Stimulated activated CD8-positive, alpha-beta memory T cell treated with anti-CD3 and anti-CD28 coated beads, Interleukin-15, amount 100 ng/mL, for 1 hour (primary cell): ENCODE results near the gene TPRG1.

ENCODE experiments used
- DNase-seq: peaks from one replicate; pipeline ENCODE4 v3.0.0-alpha.2; 2020; ENCODE audit warnings: low read depth

Gene TPRG1

DNA sequence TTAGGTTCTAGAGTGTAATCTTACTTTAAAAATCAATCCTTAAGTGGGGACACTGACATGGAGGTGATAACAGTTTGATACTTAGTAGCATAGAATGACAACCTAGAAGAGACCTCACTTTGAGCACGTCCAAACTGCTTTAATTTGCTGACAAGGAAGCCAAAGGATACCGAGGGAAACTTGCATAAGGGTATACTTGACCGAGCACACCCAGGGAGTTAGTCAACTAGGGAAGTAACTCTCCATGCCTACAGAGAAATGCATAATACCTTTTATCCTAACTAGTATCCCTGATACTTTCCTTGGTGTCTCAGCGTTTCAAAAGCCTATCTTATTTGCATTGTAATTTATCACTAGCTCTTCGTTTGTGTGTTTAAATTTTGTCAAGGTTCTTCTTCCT lies 5.5 kb upstream of the TPRG1 start:
- no peak for DNase-seq

DNA sequence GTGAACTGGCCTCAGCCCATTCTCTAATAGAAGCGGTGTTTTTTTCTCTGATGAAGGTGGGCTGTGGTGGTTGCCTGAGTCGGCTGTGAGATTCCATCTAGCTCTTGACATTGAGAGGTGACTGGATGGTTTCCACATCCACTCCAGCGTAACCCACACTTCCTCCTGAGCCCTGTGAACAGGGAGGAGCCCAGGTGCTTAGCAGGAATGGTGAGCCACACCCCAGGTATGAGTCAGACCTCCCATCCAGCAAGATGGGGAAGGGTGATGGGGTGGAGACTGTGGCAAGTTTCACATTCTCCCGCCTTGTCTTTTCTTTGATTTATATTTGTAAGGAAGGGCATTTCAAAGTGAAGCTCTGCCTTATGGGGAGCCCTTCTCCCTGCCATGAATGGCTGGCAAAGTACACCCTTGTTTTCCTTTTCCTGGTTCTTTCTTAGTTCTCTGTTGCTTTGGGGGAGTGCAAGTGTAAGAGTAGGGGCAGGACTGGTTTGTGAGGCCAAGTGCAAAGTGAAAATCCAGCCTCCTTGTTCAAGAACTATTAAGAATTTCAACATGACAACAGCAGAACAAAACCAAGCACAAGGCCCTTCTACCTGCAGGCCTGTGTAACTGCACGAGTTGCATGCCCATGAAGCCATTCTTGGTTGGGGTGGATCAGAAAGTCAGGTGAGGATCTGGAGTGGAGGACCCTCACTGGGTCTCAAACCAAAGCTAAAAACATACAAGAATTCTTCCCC lies 4.6 kb upstream of the TPRG1 start:
- no peak for DNase-seq

GRCh38 chr3:189168711-189169110 lies 3.1 kb upstream of the TPRG1 start:
- DNase-seq = no peak

- no peak for DNase-seq
Observed at GRCh38 chr3:189169728-189170127, 2.0 kb upstream of the TPRG1 start.

- DNase-seq = no peak
Observed at GRCh38 chr3:189170559-189170958, 1.2 kb upstream of the TPRG1 start.

- DNase-seq = no peak
Observed at GRCh38 chr3:189172668-189173419, 1.1 kb downstream of the TPRG1 start.

GRCh38 chr3:189184566-189184965 lies 12.8 kb downstream of the TPRG1 start:
- no peak for DNase-seq

GRCh38 chr3:189186101-189186500 lies 14.3 kb downstream of the TPRG1 start:
- DNase-seq = no peak

- DNase-seq = no peak
Observed at GRCh38 chr3:189188466-189188865, 16.7 kb downstream of the TPRG1 start.

- DNase-seq = no peak
Observed at GRCh38 chr3:189192725-189193124, 21.0 kb downstream of the TPRG1 start.

DNA sequence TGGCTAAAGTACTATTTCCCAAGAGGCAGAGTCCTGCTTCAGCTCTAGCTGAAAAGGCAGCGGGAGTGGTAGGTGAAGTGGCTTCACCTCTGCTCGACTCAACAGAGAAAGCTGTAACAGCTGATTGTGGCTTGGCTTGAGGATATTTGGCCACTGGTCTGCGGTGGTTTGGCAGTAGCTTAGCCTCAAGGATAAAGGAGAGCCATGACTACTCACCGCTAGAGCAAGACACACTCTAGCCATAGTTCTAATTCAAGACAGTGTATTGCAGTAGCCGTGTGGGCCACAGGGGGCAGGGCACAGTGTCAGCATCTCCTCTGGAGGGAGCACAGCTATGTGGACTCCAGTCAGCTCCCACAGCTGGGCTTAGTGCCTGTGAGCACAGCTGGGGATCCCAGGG lies 23.5 kb downstream of the TPRG1 start:
- no peak for DNase-seq

DNA sequence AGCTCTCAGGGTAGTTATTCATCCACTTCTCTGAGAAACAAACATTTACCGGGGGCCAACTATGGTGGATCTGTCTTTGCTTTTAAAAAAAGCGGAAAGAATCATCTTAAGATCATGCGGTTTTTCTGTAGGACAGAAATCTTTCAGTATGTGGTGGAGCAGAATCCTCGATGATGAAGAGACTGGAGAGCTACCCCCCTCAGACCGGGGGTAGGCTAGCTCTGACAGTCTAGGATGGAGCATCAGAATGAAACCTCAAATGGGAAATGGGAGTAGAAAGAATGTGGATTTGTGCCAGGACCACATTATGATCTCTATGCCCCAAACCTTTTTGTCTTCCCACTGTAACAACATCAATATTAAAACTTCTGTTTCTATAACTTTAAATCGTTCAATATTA lies 30.3 kb downstream of the TPRG1 start:
- DNase-seq = no peak

DNA sequence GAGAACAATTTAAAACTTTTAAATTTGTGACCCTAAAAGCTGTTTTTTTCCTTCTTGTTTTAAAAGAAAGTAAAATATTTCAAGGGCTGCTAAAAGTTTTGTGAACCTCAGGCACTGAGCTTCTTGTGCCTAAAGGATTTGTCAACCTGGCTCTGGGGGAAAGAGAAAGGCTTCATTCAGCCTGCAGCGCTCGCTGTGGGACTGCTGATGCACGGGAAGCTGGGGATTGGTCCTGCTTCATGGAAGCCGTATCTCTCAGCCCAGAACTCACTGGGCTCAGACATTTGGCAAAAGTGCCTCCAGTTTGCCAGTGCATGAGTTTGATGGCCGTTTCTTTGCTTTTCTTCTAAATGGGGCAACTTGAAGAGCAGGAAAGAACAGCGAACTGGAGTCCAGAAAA lies 30.8 kb downstream of the TPRG1 start:
- DNase-seq = no peak

DNA sequence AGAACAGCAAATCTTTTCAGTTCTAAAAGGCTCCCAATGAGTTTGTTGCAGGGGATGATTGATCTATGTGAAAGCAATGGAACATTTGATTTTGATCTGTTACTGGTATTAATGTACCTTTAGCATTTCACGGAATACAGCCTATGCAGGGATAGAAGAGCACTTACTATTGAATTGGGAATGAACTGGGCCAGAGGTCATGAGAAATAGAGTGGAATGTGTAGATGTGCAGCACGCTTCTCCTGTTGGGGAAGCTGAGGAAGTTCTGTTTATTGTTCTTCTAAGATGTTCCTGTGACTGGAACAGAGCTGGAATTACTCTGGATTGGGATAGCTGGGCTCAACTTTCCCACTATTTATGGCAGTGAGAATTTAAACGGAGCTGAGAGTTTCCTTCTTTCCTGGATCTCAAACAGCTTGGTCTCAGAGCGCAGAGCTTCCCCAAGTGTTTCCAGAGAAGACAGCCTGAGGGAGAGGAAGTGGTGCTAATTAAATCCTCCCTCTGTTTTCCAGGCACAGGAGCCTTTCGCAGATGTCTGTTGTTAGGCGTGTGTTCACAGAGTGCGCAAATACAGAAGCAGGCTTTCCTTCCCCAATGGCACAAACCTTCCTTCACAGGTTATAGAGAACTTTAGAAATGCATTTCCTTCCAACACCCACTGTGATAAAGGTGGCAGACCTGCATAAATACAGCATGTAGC lies 32.5 kb downstream of the TPRG1 start:
- DNase-seq = no peak

DNA sequence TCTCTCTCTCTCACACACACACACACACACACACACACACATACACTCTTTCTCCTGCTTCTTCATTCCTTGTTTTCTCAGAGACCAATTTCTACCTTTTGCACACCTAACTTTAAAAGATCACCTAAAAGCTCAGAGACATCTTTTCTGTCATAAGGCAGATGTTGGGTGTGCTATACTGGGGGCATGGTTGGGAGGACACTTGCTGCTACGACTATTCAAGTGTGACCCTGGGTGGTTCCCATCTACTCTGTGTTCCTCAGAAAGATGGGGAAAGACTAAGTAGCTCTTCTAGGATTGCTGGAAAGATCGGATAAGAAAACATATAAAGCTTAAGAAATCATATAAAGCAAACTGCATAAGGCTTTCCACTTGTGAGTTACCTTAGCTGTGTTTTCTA lies 33.2 kb downstream of the TPRG1 start:
- DNase-seq = no peak

- no peak for DNase-seq
Observed at GRCh38 chr3:189210251-189210770, 38.5 kb downstream of the TPRG1 start.

DNA sequence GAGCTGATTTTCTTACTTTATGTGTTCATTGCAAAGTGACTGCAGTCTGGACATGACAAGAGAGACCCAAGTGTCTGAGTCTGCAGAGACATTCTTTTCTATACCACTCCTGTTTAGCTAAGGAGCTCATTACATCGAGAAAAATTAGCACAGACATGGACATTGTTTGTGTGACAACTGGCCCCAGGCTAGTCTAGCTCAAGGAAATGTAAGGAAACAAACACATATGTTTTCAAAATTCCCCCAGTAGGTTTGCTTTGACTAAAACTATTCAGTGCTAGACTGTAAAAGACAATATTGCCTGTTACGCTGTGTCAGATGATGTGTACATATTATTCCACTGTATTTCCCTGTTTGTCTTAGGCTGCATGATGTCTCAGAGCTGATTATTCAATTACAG lies 40.9 kb downstream of the TPRG1 start:
- DNase-seq = no peak

- DNase-seq = no peak
Observed at GRCh38 chr3:189214651-189215050, 42.9 kb downstream of the TPRG1 start.

GRCh38 chr3:189222927-189223636 lies 51.3 kb downstream of the TPRG1 start:
- no peak for DNase-seq

DNA sequence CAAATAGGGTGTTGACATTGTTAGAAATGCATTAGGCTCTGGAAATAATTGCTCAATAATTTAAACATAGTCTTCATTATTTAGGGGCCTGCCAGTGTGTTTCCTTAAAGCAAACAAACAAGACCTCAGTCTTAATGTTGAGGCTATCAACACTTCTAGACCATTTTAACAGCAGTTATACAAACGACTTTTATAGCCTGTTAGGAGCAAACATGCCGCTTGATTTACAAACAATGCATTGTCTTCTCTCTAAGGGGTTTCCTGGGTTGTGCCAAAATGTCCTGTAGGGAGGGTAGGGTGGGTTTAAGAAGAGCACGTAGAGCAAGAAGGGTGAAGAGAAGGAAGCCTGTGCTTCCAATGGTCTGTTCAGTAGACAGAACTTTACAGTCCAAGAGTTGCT lies 53.7 kb downstream of the TPRG1 start:
- no peak for DNase-seq

DNA sequence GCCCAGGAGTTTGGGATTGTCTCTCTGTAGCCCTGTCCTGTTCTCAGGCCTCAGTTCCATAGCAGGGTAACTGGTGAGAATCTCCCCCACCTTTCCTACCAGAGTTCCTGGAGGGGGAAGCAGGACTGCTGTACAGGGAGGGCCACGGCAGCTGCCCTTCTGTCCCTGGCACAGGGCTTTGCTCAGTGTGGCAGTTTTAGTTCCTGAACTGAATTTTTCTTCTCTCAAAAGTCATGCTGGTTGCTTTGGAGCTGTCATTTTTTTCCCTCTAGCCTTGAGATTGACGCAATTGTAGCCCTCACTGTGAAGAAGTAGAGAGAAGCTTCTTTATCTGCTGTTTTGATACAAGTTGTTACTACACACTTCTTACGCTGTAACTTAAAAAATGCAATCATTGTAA lies 55.5 kb downstream of the TPRG1 start:
- DNase-seq = no peak

DNA sequence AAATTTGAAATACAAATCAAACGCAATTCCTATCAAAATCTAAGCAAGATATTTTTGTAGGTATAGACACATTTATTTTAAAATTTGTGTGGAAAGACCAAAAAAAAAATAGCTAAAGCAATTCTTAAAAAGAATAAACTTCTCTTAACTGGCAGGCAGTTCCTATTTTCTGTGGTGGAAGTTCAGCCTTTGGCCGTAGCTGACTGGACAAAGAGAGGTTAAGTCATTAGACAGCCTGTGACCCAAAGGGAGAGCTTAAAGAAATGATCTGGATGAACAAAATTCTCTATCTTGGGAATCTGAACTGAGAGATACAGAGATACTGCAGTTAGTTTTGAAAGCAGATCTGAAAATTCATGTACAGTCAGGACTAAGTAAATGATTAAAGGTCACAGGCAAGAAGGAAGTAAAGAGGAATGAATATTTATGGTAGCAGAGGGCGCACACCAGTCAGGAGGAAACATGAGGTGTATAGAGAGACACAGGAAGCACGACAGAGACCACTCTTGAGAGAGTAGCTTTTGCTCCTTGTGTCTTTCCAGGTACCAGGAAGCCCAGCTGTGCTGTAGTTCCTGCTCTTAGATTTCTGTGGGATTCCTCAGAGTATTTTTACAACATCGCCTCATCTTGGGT lies 57.5 kb downstream of the TPRG1 start:
- no peak for DNase-seq
